SK-N-SH (cell line): ENCODE data around the gene MYLK. TPM values are rescaled to one million over a fixed set of nuclear protein-coding genes. Genes with fewer than 3 reads are reported as not detected.

Experiments used
- CTCF ChIA-PET: fragments of 300-600, 350-600 bp; formaldehyde crosslinking; extraction: SDS; loops from one replicate; lab custom pipeline; 2021; lab: Yijun Ruan, JAX
- POLR2A ChIA-PET: fragments of 350-600 bp; sonication (Branson Sonifier 250); formaldehyde crosslinking; extraction: SDS; loops from one replicate; lab custom pipeline; 2020; ENCODE audit warnings: antibody characterized with exemption, inconsistent platforms; lab: Yijun Ruan, JAX
- DNase-seq: peaks from one replicate; pipeline ENCODE4 v3.0.0; 2012
- H2AFZ ChIP-seq: fragments of 200-600 bp; sonication (generic); 2 replicates; pipeline ENCODE4 v1.8.1; 2016; ENCODE audit warnings: antibody characterized with exemption, mild to moderate bottlenecking, low read depth
- H3F3A ChIP-seq: fragments of 200-600 bp; sonication (generic); replicated peaks from 2 replicates; pipeline ENCODE3; 2016; ENCODE audit warnings: antibody characterized with exemption, mild to moderate bottlenecking; ENCODE audit not compliant: insufficient read depth
- H3K27ac ChIP-seq, 2 experiments: fragments of 200-500 bp in 1 of 2; fragments of 200-600 bp in 1 of 2; sonication (Bioruptor generic) in 1 of 2; sonication (generic), shearing (Covaris generic) in 1 of 2; 2 replicates each; pipeline versions ENCODE4 v1.5.1 to v1.6.1; 2014 to 2016; ENCODE audit warnings: low read depth in 2 of 2, inconsistent platforms in 1 of 2, low read length in 1 of 2, mild to moderate bottlenecking in 1 of 2, mixed read lengths in 1 of 2
- H3K27me3 ChIP-seq: fragments of 200-600 bp; sonication (generic), shearing (Covaris generic); 2 replicates; pipeline ENCODE4 v1.6.1; 2016; ENCODE audit warnings: mixed run types; ENCODE audit not compliant: insufficient read depth
- H3K36me3 ChIP-seq, 2 experiments: fragments of 200-500 bp in 1 of 2; fragments of 200-600 bp in 1 of 2; sonication (Bioruptor generic) in 1 of 2; sonication (generic) in 1 of 2; replicated peaks in 1 of 2; 2 replicates each; pipeline versions ENCODE3 to v1.5.1; 2014 to 2016; ENCODE audit warnings: low read length in 1 of 2, mild to moderate bottlenecking in 1 of 2; ENCODE audit not compliant: insufficient read depth in 2 of 2, control insufficient read depth in 1 of 2
- H3K4me1 ChIP-seq, 2 experiments: fragments of 200-500 bp in 1 of 2; fragments of 200-600 bp in 1 of 2; sonication (Bioruptor generic) in 1 of 2; sonication (generic), shearing (Covaris generic) in 1 of 2; 2 replicates each; pipeline versions ENCODE4 v1.5.1 to v1.6.1; 2014 to 2016; ENCODE audit warnings: low read depth in 1 of 2, low read length in 1 of 2, mixed run types in 1 of 2; ENCODE audit not compliant: insufficient read depth in 2 of 2, control insufficient read depth in 1 of 2
- H3K4me2 ChIP-seq: fragments of 200-600 bp; sonication (generic), shearing (Covaris generic); 2 replicates; pipeline ENCODE4 v1.6.1; 2017; ENCODE audit warnings: mixed run types
- H3K4me3 ChIP-seq, 2 experiments: fragments of 200-500 bp in 1 of 2; fragments of 200-600 bp in 1 of 2; sonication (Bioruptor generic) in 1 of 2; sonication (generic), shearing (Covaris generic) in 1 of 2; 2 replicates each; pipeline versions ENCODE4 v1.5.1 to v1.8.1; 2014 to 2016; ENCODE audit warnings: low read depth in 2 of 2, inconsistent platforms in 1 of 2, low read length in 1 of 2, mild to moderate bottlenecking in 1 of 2, mixed read lengths in 1 of 2, moderate library complexity in 1 of 2
- H3K79me2 ChIP-seq: fragments of 200-600 bp; sonication (generic); 2 replicates; pipeline ENCODE4 v1.8.1; 2017; ENCODE audit warnings: mild to moderate bottlenecking; ENCODE audit not compliant: insufficient read depth
- H3K9ac ChIP-seq: fragments of 200-600 bp; sonication (generic); 2 replicates; pipeline ENCODE4 v1.6.1; 2017; ENCODE audit warnings: mixed run types
- H3K9me2 ChIP-seq: fragments of 200-600 bp; sonication (generic); 2 replicates; pipeline ENCODE4 v1.6.1; 2017; ENCODE audit warnings: mixed run types
- H3K9me3 ChIP-seq: fragments of 200-600 bp; sonication (generic); 2 replicates; pipeline ENCODE4 v1.6.1; 2017; ENCODE audit warnings: mixed run types, mild to moderate bottlenecking, moderate library complexity
- H4K20me1 ChIP-seq: fragments of 200-600 bp; sonication (generic); 2 replicates; pipeline ENCODE4 v1.6.1; 2017; ENCODE audit warnings: mild to moderate bottlenecking, mixed run types; ENCODE audit not compliant: insufficient read depth
- EP300 ChIP-seq, 2 experiments: IDR thresholded peaks; 2 replicates each; pipeline versions ENCODE4 v1.4.0 to v1.6.1; 2012; ENCODE audit warnings: borderline replicate concordance in 1 of 2, low read depth in 1 of 2, low read length in 1 of 2
- EZH2phosphoT487 ChIP-seq: fragments of 200-600 bp; sonication (generic); IDR thresholded peaks from 2 replicates; pipeline ENCODE4 v1.6.1; 2017; ENCODE audit warnings: low read depth, mixed run types, mild to moderate bottlenecking, antibody characterized with exemption, moderate library complexity, borderline replicate concordance
- FOSL2 ChIP-seq: IDR thresholded peaks from 2 replicates; pipeline ENCODE4 v1.4.0; 2012; ENCODE audit warnings: low read depth, mild to moderate bottlenecking, moderate library complexity, borderline replicate concordance
- FOXJ3 ChIP-seq: sonication (generic); formaldehyde crosslinking; IDR thresholded peaks from 2 replicates; pipeline ENCODE4 v1.5.1; 2020; ENCODE audit warnings: mild to moderate bottlenecking, missing genetic modification reagents
- FOXM1 ChIP-seq: IDR thresholded peaks from 2 replicates; pipeline ENCODE4 v1.4.0; 2012; ENCODE audit warnings: low read depth, mild to moderate bottlenecking
- GABPA ChIP-seq: IDR thresholded peaks from 2 replicates; pipeline ENCODE4 v1.4.0; 2012; ENCODE audit warnings: low read depth, mild to moderate bottlenecking
- GATA2 ChIP-seq: sonication (generic); formaldehyde crosslinking; IDR thresholded peaks from 2 replicates; pipeline ENCODE4 v1.5.0; 2020; ENCODE audit warnings: mild to moderate bottlenecking, missing genetic modification reagents
- IRF3 ChIP-seq: fragments of 150-350 bp; IDR thresholded peaks from 2 replicates; pipeline ENCODE4 v1.6.1; 2016; ENCODE audit warnings: mild to moderate bottlenecking, low read depth, low read length
- JUND ChIP-seq: IDR thresholded peaks from 2 replicates; pipeline ENCODE4 v1.4.0; 2012
- MEF2A ChIP-seq: IDR thresholded peaks from 2 replicates; pipeline ENCODE4 v1.4.0; 2012; ENCODE audit warnings: low read depth, borderline replicate concordance
- NRF1 ChIP-seq: IDR thresholded peaks from 2 replicates; pipeline ENCODE4 v1.6.1; 2012; ENCODE audit warnings: low read depth, mild to moderate bottlenecking, low read length
- PBX3 ChIP-seq: IDR thresholded peaks from 2 replicates; pipeline ENCODE4; 2012
- POLR2AphosphoS5 ChIP-seq: IDR thresholded peaks from 2 replicates; pipeline ENCODE4 v1.6.1; 2012; ENCODE audit warnings: low read depth, low read length
- RCOR1 ChIP-seq: fragments of 150-350 bp; IDR thresholded peaks from 2 replicates; pipeline ENCODE4 v1.6.1; 2017; ENCODE audit warnings: antibody characterized with exemption, low read length
- RFX5 ChIP-seq: IDR thresholded peaks from 2 replicates; pipeline ENCODE4 v1.6.1; 2012; ENCODE audit warnings: mild to moderate bottlenecking, improper control_type of control experiment, low read length
- SIN3A ChIP-seq: IDR thresholded peaks from 2 replicates; pipeline ENCODE4 v1.6.1; 2012; ENCODE audit warnings: low read depth, mild to moderate bottlenecking, low read length, moderate library complexity, borderline replicate concordance
- SMC3 ChIP-seq: IDR thresholded peaks from 2 replicates; pipeline ENCODE4 v1.6.1; 2012; ENCODE audit warnings: low read depth, low read length, improper control_type of control experiment
- TAF1 ChIP-seq: IDR thresholded peaks from 2 replicates; pipeline ENCODE4 v1.6.1; 2012; ENCODE audit warnings: low read depth, mild to moderate bottlenecking, low read length, moderate library complexity, borderline replicate concordance
- TEAD4 ChIP-seq: IDR thresholded peaks from 2 replicates; pipeline ENCODE4 v1.4.0; 2012; ENCODE audit warnings: mild to moderate bottlenecking, borderline replicate concordance; ENCODE audit not compliant: insufficient read depth
- USF1 ChIP-seq: IDR thresholded peaks from 2 replicates; pipeline ENCODE4 v1.4.0; 2012; ENCODE audit warnings: low read depth, borderline replicate concordance
- YY1 ChIP-seq: IDR thresholded peaks from 2 replicates; pipeline ENCODE4 v1.4.0; 2012; ENCODE audit warnings: low read depth, mild to moderate bottlenecking
- WGBS: methylation state at CpG from one replicate; pipeline ENCODE4 v1.1.6; 2017; ENCODE audit warnings: low lambda C conversion rate; 5-methylcytosine and 5-hydroxymethylcytosine counted together
- polyA plus RNA-seq, 3 experiments: library from polyadenylated mRNA; depleted of rRNA; stranded (reverse); fragments of >200 nt; gene quantifications; 2 replicates each; pipeline ENCODE4 v1.2.3, GENCODE V29; 2012
- TF ChIP-seq, protein P1 (sequence below): IDR thresholded peaks from 2 replicates; pipeline ENCODE4 v1.4.0; 2012; ENCODE audit warnings: low read depth

The MYLK gene
- polyA plus RNA-seq, 1 of the 3 experiments (the other 2 are of a cell fraction): 272 TPM

DNA sequence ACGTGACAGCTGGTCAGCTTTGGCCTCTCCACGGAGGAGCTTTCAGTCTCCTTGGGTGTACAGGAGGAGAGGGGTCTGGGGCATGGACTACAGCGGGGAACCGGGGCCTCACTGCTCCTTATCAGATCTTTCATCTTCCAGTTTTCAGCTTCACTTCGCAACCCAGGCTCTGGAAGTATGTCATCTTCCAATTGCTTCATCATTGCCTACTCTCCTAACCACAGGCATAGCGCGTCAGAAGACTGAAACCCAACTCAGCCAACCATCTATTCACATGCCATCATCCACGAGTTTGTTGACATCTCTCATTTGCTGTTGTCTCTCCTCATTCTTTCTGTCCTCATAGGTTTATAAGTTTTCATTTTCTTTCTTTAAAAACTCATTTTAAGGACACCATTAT, 119.5 kb downstream of the MYLK start:
- H4K20me1 ChIP-seq: no peaks in the 10 kb centered on the region
- H3K4me2 ChIP-seq: no peak overlapping the region
- no peak overlapping the region for H2AFZ ChIP-seq
- H3K4me3 ChIP-seq: no peak overlapping the region
- H3K36me3 ChIP-seq: peaks cover 6 to 50% of the 10 kb centered on the region in 2 experiments
- H3K27ac ChIP-seq: no peak overlapping the region
- peaks cover 66% of the 10 kb centered on the region for H3K79me2 ChIP-seq
- H3F3A ChIP-seq: peaks cover 41% of the 10 kb centered on the region
- peaks cover 17 to 20% of the 10 kb centered on the region in 2 experiments for H3K4me1 ChIP-seq
- no peaks in the 10 kb centered on the region for H3K9me2 ChIP-seq
- DNase-seq: no peak
- CTCF ChIA-PET: no interaction called here
- H3K9me3 ChIP-seq: no peaks in the 10 kb centered on the region
- no peak for TF ChIP-seq EP300 (IDR thresholded peaks at IDR 0.05; ENCODE audit: borderline replicate concordance in 1 of 2, low read depth in 1 of 2, low read length in 1 of 2)
- TF ChIP-seq, protein P1, sequence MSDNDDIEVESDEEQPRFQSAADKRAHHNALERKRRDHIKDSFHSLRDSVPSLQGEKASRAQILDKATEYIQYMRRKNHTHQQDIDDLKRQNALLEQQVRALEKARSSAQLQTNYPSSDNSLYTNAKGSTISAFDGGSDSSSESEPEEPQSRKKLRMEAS: no peak
- TF ChIP-seq SIN3A: no peak
- TF ChIP-seq, all 33 proteins: peak for 0
- no peak overlapping the region for H3K9ac ChIP-seq
- WGBS: 95% methylated on average over 8 of the region's 8 CpGs
- POLR2A ChIA-PET: no interaction called here
- H3K27me3 ChIP-seq: no peaks in the 10 kb centered on the region

- peaks cover 18 to 36% of the 10 kb centered on the region in 2 experiments for H3K4me1 ChIP-seq
- CTCF ChIA-PET: no interaction called here
- no peak overlapping the region for H3K27ac ChIP-seq
- H3K4me2 ChIP-seq: no peak overlapping the region
- H3K27me3 ChIP-seq: no peaks in the 10 kb centered on the region
- no peak for DNase-seq
- no peak overlapping the region for H3K9ac ChIP-seq
- no peak overlapping the region for H3K4me3 ChIP-seq
- TF ChIP-seq YY1 (no peak), PBX3 (no peak), SMC3 (no peak), USF1 (no peak), RCOR1 (no peak), EP300 (IDR thresholded peaks at IDR 0.05; ENCODE audit: borderline replicate concordance in 1 of 2, low read depth in 1 of 2, low read length in 1 of 2) (no peak), NRF1 (no peak), FOSL2 (no peak), FOXM1 (no peak), FOXJ3 (CRISPR knock-in tag) (no peak), IRF3 (no peak), POLR2AphosphoS5 (no peak), RFX5 (no peak), MEF2A (no peak), TEAD4 (no peak), JUND (no peak), GABPA (no peak), GATA2 (no peak), EZH2phosphoT487 (no peak), TAF1 (no peak)
- no peak overlapping the region for H2AFZ ChIP-seq
- peaks cover 57% of the 10 kb centered on the region for H3F3A ChIP-seq
- peaks cover 49% of the 10 kb centered on the region for H3K79me2 ChIP-seq
- H3K9me2 ChIP-seq: no peaks in the 10 kb centered on the region
- WGBS: 100% methylated on average over 2 of the region's 2 CpGs
- H3K9me3 ChIP-seq: no peaks in the 10 kb centered on the region
- POLR2A ChIA-PET: no interaction called here
- peaks cover 6 to 50% of the 10 kb centered on the region in 2 experiments for H3K36me3 ChIP-seq
- no peaks in the 10 kb centered on the region for H4K20me1 ChIP-seq
Observed at GRCh38 chr3:123762805-123763204, 121.3 kb downstream of the MYLK start.
